ENCODE results near the gene PPP2R5E. TPM values are rescaled to one million over a fixed set of nuclear protein-coding genes. Genes with fewer than 3 reads are reported as not detected.

Gene PPP2R5E
- total and polyA plus RNA-seq, 2 experiments from 2014 or later, result 15.5 to 22.7 TPM

GRCh38 chr14:63470962-63471793 lies 72.0 kb downstream of the PPP2R5E start:
- H3K27me3 ChIP-seq, result no peaks in the 10 kb centered on the region
- H3K4me1 ChIP-seq (ENCODE audit: low read depth), result peaks cover 24% of the 10 kb centered on the region
- H3K9me3 ChIP-seq (ENCODE audit: low read depth), result no peaks in the 10 kb centered on the region
- no peak overlapping the region for H3K4me3 ChIP-seq
- H3K27ac ChIP-seq, result no peak overlapping the region
- peak in 1 of 2 donors; percentile 69 for DNase-seq (ENCODE audit: low read depth in 1 of 2, low spot score in 1 of 2)
- TF ChIP-seq CTCF (IDR thresholded peaks at IDR 0.05; ENCODE audit: low read depth, low read length), result no peak
- H3K36me3 ChIP-seq, result no peaks in the 10 kb centered on the region

- no peak overlapping the region for H3K27ac ChIP-seq
- TF ChIP-seq CTCF (IDR thresholded peaks at IDR 0.05; ENCODE audit: low read depth, low read length), result no peak
- H3K36me3 ChIP-seq, result no peaks in the 10 kb centered on the region
- peaks cover 5% of the 10 kb centered on the region for H3K4me1 ChIP-seq (ENCODE audit: low read depth)
- no peaks in the 10 kb centered on the region for H3K27me3 ChIP-seq
- no peak for DNase-seq (ENCODE audit: low read depth in 1 of 2, low spot score in 1 of 2)
- H3K4me3 ChIP-seq, result no peak overlapping the region
- H3K9me3 ChIP-seq (ENCODE audit: low read depth), result no peaks in the 10 kb centered on the region
These were observed 74.9 kb downstream of the PPP2R5E start for GRCh38 chr14:63468294-63468693.

- Histone ChIP-seq H3K4me3 (no peak overlapping the region), H3K4me1 (ENCODE audit: low read depth) (no peaks in the 10 kb centered on the region), H3K9me3 (ENCODE audit: low read depth) (no peaks in the 10 kb centered on the region), H3K27me3 (no peaks in the 10 kb centered on the region), H3K36me3 (no peaks in the 10 kb centered on the region), H3K27ac (no peak overlapping the region)
- no peak for DNase-seq (ENCODE audit: low read depth in 1 of 2, low spot score in 1 of 2)
- no peak for TF ChIP-seq CTCF (IDR thresholded peaks at IDR 0.05; ENCODE audit: low read depth, low read length)
These were observed 75.6 kb downstream of the PPP2R5E start for GRCh38 chr14:63467440-63468072.

- DNase-seq (ENCODE audit: low read depth in 1 of 2, low spot score in 1 of 2), result peak in 1 of 2 donors; percentile 25
- no peaks in the 10 kb centered on the region for H3K9me3 ChIP-seq (ENCODE audit: low read depth)
- no peak overlapping the region for H3K27ac ChIP-seq
- no peak overlapping the region for H3K4me3 ChIP-seq
- no peaks in the 10 kb centered on the region for H3K4me1 ChIP-seq (ENCODE audit: low read depth)
- no peaks in the 10 kb centered on the region for H3K36me3 ChIP-seq
- no peak for TF ChIP-seq CTCF (IDR thresholded peaks at IDR 0.05; ENCODE audit: low read depth, low read length)
- no peaks in the 10 kb centered on the region for H3K27me3 ChIP-seq
These were observed 77.8 kb downstream of the PPP2R5E start for GRCh38 chr14:63465347-63465746.

- Histone ChIP-seq H3K4me3 (no peak overlapping the region), H3K27me3 (no peaks in the 10 kb centered on the region), H3K9me3 (ENCODE audit: low read depth) (no peaks in the 10 kb centered on the region), H3K27ac (no peak overlapping the region), H3K4me1 (ENCODE audit: low read depth) (no peaks in the 10 kb centered on the region), H3K36me3 (no peaks in the 10 kb centered on the region)
- TF ChIP-seq CTCF (IDR thresholded peaks at IDR 0.05; ENCODE audit: low read depth, low read length), result no peak
- no peak for DNase-seq (ENCODE audit: low read depth in 1 of 2, low spot score in 1 of 2)
These were observed 82.4 kb downstream of the PPP2R5E start for GRCh38 chr14:63460680-63461369.

All from cardiac muscle cell (in vitro differentiated cells and primary cell).